Hepatocyte (in vitro differentiated cells): ENCODE results near the gene NDUFAF8. TPM values are rescaled to one million over a fixed set of nuclear protein-coding genes. Genes with fewer than 3 reads are reported as not detected.

ENCODE experiments used
- DNase-seq: peaks from one replicate; pipeline ENCODE4 v3.0.0-alpha.2; 2016; ENCODE audit warnings: low spot score
- H2AFZ ChIP-seq: fragments of 200-600 bp; sonication (generic); 2 replicates; pipeline ENCODE4 v1.6.0; 2016; ENCODE audit warnings: antibody characterized with exemption, mild to moderate bottlenecking
- H3K27ac ChIP-seq: fragments of 200-600 bp; sonication (generic); 2 replicates; pipeline ENCODE4 v1.5.1; 2016; ENCODE audit warnings: mild to moderate bottlenecking
- H3K27me3 ChIP-seq: fragments of 200-600 bp; sonication (generic); 2 replicates; pipeline ENCODE4 v1.6.1; 2016
- H3K36me3 ChIP-seq: fragments of 200-600 bp; sonication (generic); replicated peaks from 2 replicates; pipeline ENCODE4 v1.5.1; 2016; ENCODE audit warnings: low read depth; ENCODE audit not compliant: insufficient read depth
- H3K4me1 ChIP-seq: fragments of 200-600 bp; sonication (generic); 2 replicates; pipeline ENCODE4 v1.5.1; 2016; ENCODE audit warnings: mild to moderate bottlenecking, moderate library complexity; ENCODE audit not compliant: insufficient read depth
- H3K4me2 ChIP-seq: fragments of 200-600 bp; sonication (generic); 2 replicates; pipeline ENCODE4 v1.6.0; 2016
- H3K4me3 ChIP-seq: fragments of 200-600 bp; sonication (generic); 2 replicates; pipeline ENCODE4 v1.5.1; 2016; ENCODE audit warnings: mild to moderate bottlenecking
- H3K79me2 ChIP-seq: fragments of 200-600 bp; sonication (generic); 2 replicates; pipeline ENCODE4 v1.6.0; 2017; ENCODE audit warnings: mild to moderate bottlenecking
- H3K9me2 ChIP-seq: fragments of 200-600 bp; sonication (generic); replicated peaks from 2 replicates; pipeline ENCODE4 v1.6.0; 2017; ENCODE audit warnings: mild to moderate bottlenecking; ENCODE audit not compliant: insufficient read depth
- H3K9me3 ChIP-seq: fragments of 200-600 bp; sonication (generic); 2 replicates; pipeline ENCODE4 v1.5.1; 2016; ENCODE audit warnings: low read depth, mild to moderate bottlenecking
- H4K20me1 ChIP-seq: fragments of 200-600 bp; sonication (generic); 2 replicates; pipeline ENCODE4 v1.6.0; 2016; ENCODE audit warnings: mild to moderate bottlenecking; ENCODE audit not compliant: insufficient read depth, poor library complexity, severe bottlenecking
- CTCF ChIP-seq: fragments of 200-600 bp; sonication (generic); IDR thresholded peaks from 2 replicates; pipeline ENCODE4 v1.5.1; 2016; ENCODE audit warnings: antibody characterized with exemption, mild to moderate bottlenecking; ENCODE audit not compliant: poor library complexity
- EZH2 ChIP-seq: fragments of 200-600 bp; sonication (generic); IDR thresholded peaks from 2 replicates; pipeline ENCODE4 v1.6.1; 2016; ENCODE audit warnings: antibody characterized with exemption, mild to moderate bottlenecking, borderline replicate concordance
- EZH2phosphoT487 ChIP-seq: fragments of 200-600 bp; sonication (generic); IDR thresholded peaks from one replicate; pipeline ENCODE4 v1.6.1; 2018; ENCODE audit warnings: antibody characterized with exemption, mild to moderate bottlenecking, low read depth, moderate library complexity; ENCODE audit not compliant: unreplicated experiment, severe bottlenecking
- WGBS: methylation state at CpG from one replicate; pipeline ENCODE4 v1.1.6; 2016; ENCODE audit warnings: low lambda C conversion rate; ENCODE audit errors: missing lambda C conversion rate; 5-methylcytosine and 5-hydroxymethylcytosine counted together
- polyA plus RNA-seq: library from polyadenylated mRNA; unstranded; fragments of >200 nt; fragmentation: Nextera tagmentation; extraction: Ambion mirVana; gene quantifications from 2 replicates; pipeline ENCODE4 v1.2.1, GENCODE V29; 2016
- total RNA-seq: library from RNA; depleted of rRNA; stranded (reverse); fragments of >200 nt; gene quantifications from 2 replicates; pipeline ENCODE4 v1.2.3, GENCODE V29; 2014

The NDUFAF8 gene
- total and polyA plus RNA-seq, 2 experiments from 2014 or later, result 25.8 to 99.8 TPM

DNA sequence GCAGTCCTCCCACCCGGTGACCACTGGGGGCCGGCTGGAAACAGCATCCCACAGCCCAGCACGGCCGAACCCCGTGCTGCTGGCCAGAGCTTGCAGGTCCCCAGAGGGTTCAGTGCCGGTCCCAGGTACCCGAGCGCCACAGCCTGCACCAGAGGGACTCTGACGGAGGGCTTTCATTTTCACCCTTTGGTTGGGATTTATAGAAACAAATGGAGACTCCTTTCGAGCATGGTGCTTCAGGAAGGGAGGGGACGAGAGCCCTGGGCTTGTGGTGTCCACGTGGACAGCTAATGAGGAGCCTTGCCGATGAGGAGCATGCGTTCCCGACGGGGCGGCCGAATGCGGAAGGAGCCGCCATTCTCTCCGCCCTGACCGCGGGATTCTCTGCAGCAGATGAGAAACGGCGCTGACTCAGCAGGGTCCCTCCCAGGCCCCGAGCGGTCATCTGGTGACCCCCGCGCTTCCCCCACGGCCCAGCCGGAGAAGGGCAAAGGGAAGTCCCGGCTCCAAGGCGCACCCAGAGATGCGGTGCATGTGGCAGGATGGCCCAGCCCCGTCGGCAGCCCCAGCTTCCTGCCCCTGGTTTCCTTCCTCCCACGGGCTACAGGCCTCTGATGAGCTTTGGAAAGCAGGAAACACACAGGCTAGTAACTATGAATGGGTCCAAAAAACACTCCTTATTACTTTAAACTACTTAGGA is 46.2 kb downstream of the NDUFAF8 start:
- Histone ChIP-seq H3K9me2 (no peaks in the 10 kb centered on the region), H3K27ac (no peak overlapping the region), H3K36me3 (no peaks in the 10 kb centered on the region), H3K4me3 (no peak overlapping the region), H2AFZ (no peak overlapping the region), H3K4me2 (no peak overlapping the region), H3K27me3 (no peaks in the 10 kb centered on the region), H4K20me1 (peaks cover 4% of the 10 kb centered on the region), H3K79me2 (peaks cover 59% of the 10 kb centered on the region), H3K9me3 (no peaks in the 10 kb centered on the region), H3K4me1 (no peaks in the 10 kb centered on the region)
- no peak for TF ChIP-seq CTCF
- no peak for TF ChIP-seq EZH2phosphoT487
- no peak for TF ChIP-seq EZH2
- no peak for DNase-seq
- 87% methylated on average over 37 of the region's 37 CpGs for WGBS

GRCh38 chr17:81285894-81286293 is 46.8 kb downstream of the NDUFAF8 start:
- Histone ChIP-seq H3K4me1 (no peaks in the 10 kb centered on the region), H4K20me1 (peaks cover 5% of the 10 kb centered on the region), H3K27me3 (no peaks in the 10 kb centered on the region), H3K79me2 (peaks cover 65% of the 10 kb centered on the region), H3K9me3 (no peaks in the 10 kb centered on the region), H2AFZ (no peak overlapping the region), H3K4me3 (no peak overlapping the region), H3K4me2 (no peak overlapping the region), H3K36me3 (no peaks in the 10 kb centered on the region), H3K27ac (no peak overlapping the region), H3K9me2 (no peaks in the 10 kb centered on the region)
- TF ChIP-seq EZH2, result no peak
- no peak for TF ChIP-seq EZH2phosphoT487
- no peak for TF ChIP-seq CTCF
- WGBS, result 78% methylated on average over 12 of the region's 12 CpGs
- no peak for DNase-seq

DNA sequence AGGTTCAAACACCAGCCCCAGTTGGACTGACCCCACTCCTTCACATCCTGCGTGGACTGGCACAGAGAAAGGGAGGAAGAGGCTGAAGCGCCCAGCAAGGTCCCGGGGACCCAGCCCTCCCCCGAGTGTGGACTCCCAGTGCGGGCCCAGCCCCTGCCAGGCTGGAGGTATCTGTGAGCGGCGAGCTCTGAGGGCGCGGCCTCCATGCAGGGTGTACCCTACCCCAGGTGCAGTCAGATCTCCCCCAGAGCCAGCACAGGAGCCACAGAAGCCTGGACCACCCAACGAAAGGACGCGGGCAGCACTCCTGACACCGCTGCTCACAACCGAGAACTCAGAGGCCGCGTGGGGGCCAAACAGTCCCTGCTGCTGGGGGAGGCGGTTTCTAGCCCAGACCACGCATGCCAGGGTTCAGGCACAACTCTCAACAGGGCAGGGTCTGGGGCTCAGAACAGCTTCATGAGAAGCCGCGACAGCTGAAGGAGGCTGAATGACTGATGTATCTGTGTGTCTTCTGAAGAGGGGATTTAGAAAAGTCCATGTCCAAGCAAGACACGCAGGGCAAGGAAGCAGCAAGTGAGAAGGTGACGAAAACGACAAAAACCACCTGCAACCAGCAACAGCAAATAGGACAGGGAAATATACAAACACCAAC is 47.5 kb downstream of the NDUFAF8 start:
- 92% methylated on average over 22 of the region's 23 CpGs for WGBS
- peaks cover 12% of the 10 kb centered on the region for H4K20me1 ChIP-seq
- H3K9me2 ChIP-seq, result no peaks in the 10 kb centered on the region
- DNase-seq, result no peak
- no peak overlapping the region for H3K4me2 ChIP-seq
- TF ChIP-seq EZH2phosphoT487 (no peak), CTCF (no peak), EZH2 (no peak)
- H3K27me3 ChIP-seq, result no peaks in the 10 kb centered on the region
- H3K4me3 ChIP-seq, result no peak overlapping the region
- H3K36me3 ChIP-seq, result no peaks in the 10 kb centered on the region
- peaks cover 72% of the 10 kb centered on the region for H3K79me2 ChIP-seq
- no peaks in the 10 kb centered on the region for H3K9me3 ChIP-seq
- no peaks in the 10 kb centered on the region for H3K4me1 ChIP-seq
- H2AFZ ChIP-seq, result no peak overlapping the region
- H3K27ac ChIP-seq, result no peak overlapping the region
